Measurements from ENCODE around the gene COL24A1.

- no peak for TF ChIP-seq EZH2 (IDR thresholded peaks at IDR 0.05)
- TF ChIP-seq POLR2AphosphoS5 (IDR thresholded peaks at IDR 0.05; ENCODE audit: borderline replicate concordance, low read depth, low read length), result no peak
Observed at GRCh38 chr1:85857991-85858390, 298.6 kb downstream of the COL24A1 start.
